Measurements from ENCODE around the gene AP3B1. TPM values are rescaled to one million over a fixed set of nuclear protein-coding genes. Genes with fewer than 3 reads are reported as not detected.

Gene AP3B1
- total and polyA plus RNA-seq, 2 experiments from 2014 or later, result 32.1 to 46.3 TPM

DNA sequence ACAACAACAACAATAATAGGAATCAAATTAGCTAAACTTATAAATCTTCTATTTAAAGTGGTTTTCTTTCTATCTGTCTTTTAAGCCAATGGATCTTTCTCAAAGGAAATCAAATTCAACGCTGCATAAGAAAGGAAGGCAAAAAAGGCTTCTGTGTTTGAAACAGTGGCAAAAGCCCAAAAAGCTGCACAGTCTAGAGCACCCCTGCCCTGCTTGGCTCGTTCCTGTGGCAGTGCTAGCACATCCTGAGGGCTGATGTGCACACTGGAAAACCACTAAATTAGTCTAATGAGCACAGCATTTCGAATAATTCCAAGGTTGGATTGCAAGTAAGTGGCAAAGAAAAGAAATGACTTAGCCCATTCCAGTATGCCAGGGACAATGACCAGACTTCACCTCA is 80.7 kb downstream of the AP3B1 start:
- no peak overlapping the region; the same call in 1 of the 2 replicates for H3K27ac Mint-ChIP-seq
- Histone ChIP-seq H2AFZ (no peak overlapping the region), H3K36me3 (ENCODE audit: insufficient read depth) (no peaks in the 10 kb centered on the region), H3K4me1 (ENCODE audit: insufficient read depth) (peaks cover 12% of the 10 kb centered on the region), H3K79me2 (replicated peaks; ENCODE audit: insufficient read depth) (no peaks in the 10 kb centered on the region), H3K27me3 (ENCODE audit: insufficient read depth) (no peaks in the 10 kb centered on the region), H3K4me2 (no peak overlapping the region), H3K27ac (ENCODE audit: low read depth) (no peak overlapping the region), H3F3A (replicated peaks; ENCODE audit: low read depth) (no peaks in the 10 kb centered on the region), H4K20me1 (replicated peaks; ENCODE audit: insufficient read depth) (no peaks in the 10 kb centered on the region), H3K9me2 (ENCODE audit: insufficient read depth) (no peaks in the 10 kb centered on the region), H3K4me3 (no peak overlapping the region)
- H3K4me1 Mint-ChIP-seq, result peaks cover 7% of the 10 kb centered on the region
- ATAC-seq (no peak), DNase-seq (ENCODE audit: low spot score) (no peak)
- H3K9me3 Mint-ChIP-seq, result no peaks in the 10 kb centered on the region
- no peaks in the 10 kb centered on the region for H3K27me3 Mint-ChIP-seq (ENCODE audit: insufficient read depth, low read depth, poor library complexity)
- no peak overlapping the region for H3K4me3 Mint-ChIP-seq
- H3K36me3 Mint-ChIP-seq (ENCODE audit: low read depth), result 0 out of 3 replicates have a peak, but pooled peaks cover 6% of the 10 kb centered on the region
- no peak for TF ChIP-seq JUNB (IDR thresholded peaks at IDR 0.05; ENCODE audit: unreplicated experiment)

DNA sequence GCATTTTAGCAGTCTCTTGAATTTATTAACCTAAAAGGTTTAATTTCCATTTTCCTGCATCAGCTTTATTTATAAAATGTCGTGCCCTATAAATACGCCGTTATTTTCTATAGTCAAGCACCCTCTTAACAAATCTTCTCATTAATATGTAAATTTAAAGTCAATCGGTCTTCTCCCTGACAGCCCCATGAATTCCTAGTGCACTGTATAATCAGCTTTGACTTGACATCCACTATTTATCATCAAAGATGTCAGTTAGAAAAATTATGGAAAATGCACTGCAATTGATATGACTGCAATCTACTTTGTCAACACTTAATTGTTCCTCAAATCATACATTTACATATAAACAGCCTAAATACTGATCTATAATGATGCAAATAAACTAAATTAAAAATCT is 83.4 kb downstream of the AP3B1 start:
- H3K4me3 ChIP-seq, result no peak overlapping the region
- H3K27ac ChIP-seq (ENCODE audit: low read depth), result no peak overlapping the region
- H3K79me2 ChIP-seq (replicated peaks; ENCODE audit: insufficient read depth), result no peaks in the 10 kb centered on the region
- no peaks in the 10 kb centered on the region; the same call in 1 of the 2 replicates for H3K9me2 ChIP-seq (ENCODE audit: insufficient read depth)
- DNase-seq (ENCODE audit: low spot score) (no peak), ATAC-seq (no peak)
- H3K9me3 Mint-ChIP-seq, result no peaks in the 10 kb centered on the region
- H3K4me1 Mint-ChIP-seq, result peaks cover 7% of the 10 kb centered on the region
- no peaks in the 10 kb centered on the region for H3K36me3 ChIP-seq (ENCODE audit: insufficient read depth)
- H3K27ac Mint-ChIP-seq, result no peak overlapping the region
- no peaks in the 10 kb centered on the region for H3K27me3 Mint-ChIP-seq (ENCODE audit: insufficient read depth, low read depth, poor library complexity)
- H3K27me3 ChIP-seq (ENCODE audit: insufficient read depth), result no peaks in the 10 kb centered on the region
- peaks cover 12% of the 10 kb centered on the region for H3K4me1 ChIP-seq (ENCODE audit: insufficient read depth)
- H4K20me1 ChIP-seq (replicated peaks; ENCODE audit: insufficient read depth), result no peaks in the 10 kb centered on the region
- peak overlapping the region; percentile 22 for H3K4me2 ChIP-seq
- H2AFZ ChIP-seq, result no peak overlapping the region
- peaks cover 16% of the 10 kb centered on the region for H3K36me3 Mint-ChIP-seq (ENCODE audit: low read depth)
- H3F3A ChIP-seq (replicated peaks; ENCODE audit: low read depth), result no peaks in the 10 kb centered on the region
- H3K4me3 Mint-ChIP-seq, result no peak overlapping the region
- TF ChIP-seq, protein P1, sequence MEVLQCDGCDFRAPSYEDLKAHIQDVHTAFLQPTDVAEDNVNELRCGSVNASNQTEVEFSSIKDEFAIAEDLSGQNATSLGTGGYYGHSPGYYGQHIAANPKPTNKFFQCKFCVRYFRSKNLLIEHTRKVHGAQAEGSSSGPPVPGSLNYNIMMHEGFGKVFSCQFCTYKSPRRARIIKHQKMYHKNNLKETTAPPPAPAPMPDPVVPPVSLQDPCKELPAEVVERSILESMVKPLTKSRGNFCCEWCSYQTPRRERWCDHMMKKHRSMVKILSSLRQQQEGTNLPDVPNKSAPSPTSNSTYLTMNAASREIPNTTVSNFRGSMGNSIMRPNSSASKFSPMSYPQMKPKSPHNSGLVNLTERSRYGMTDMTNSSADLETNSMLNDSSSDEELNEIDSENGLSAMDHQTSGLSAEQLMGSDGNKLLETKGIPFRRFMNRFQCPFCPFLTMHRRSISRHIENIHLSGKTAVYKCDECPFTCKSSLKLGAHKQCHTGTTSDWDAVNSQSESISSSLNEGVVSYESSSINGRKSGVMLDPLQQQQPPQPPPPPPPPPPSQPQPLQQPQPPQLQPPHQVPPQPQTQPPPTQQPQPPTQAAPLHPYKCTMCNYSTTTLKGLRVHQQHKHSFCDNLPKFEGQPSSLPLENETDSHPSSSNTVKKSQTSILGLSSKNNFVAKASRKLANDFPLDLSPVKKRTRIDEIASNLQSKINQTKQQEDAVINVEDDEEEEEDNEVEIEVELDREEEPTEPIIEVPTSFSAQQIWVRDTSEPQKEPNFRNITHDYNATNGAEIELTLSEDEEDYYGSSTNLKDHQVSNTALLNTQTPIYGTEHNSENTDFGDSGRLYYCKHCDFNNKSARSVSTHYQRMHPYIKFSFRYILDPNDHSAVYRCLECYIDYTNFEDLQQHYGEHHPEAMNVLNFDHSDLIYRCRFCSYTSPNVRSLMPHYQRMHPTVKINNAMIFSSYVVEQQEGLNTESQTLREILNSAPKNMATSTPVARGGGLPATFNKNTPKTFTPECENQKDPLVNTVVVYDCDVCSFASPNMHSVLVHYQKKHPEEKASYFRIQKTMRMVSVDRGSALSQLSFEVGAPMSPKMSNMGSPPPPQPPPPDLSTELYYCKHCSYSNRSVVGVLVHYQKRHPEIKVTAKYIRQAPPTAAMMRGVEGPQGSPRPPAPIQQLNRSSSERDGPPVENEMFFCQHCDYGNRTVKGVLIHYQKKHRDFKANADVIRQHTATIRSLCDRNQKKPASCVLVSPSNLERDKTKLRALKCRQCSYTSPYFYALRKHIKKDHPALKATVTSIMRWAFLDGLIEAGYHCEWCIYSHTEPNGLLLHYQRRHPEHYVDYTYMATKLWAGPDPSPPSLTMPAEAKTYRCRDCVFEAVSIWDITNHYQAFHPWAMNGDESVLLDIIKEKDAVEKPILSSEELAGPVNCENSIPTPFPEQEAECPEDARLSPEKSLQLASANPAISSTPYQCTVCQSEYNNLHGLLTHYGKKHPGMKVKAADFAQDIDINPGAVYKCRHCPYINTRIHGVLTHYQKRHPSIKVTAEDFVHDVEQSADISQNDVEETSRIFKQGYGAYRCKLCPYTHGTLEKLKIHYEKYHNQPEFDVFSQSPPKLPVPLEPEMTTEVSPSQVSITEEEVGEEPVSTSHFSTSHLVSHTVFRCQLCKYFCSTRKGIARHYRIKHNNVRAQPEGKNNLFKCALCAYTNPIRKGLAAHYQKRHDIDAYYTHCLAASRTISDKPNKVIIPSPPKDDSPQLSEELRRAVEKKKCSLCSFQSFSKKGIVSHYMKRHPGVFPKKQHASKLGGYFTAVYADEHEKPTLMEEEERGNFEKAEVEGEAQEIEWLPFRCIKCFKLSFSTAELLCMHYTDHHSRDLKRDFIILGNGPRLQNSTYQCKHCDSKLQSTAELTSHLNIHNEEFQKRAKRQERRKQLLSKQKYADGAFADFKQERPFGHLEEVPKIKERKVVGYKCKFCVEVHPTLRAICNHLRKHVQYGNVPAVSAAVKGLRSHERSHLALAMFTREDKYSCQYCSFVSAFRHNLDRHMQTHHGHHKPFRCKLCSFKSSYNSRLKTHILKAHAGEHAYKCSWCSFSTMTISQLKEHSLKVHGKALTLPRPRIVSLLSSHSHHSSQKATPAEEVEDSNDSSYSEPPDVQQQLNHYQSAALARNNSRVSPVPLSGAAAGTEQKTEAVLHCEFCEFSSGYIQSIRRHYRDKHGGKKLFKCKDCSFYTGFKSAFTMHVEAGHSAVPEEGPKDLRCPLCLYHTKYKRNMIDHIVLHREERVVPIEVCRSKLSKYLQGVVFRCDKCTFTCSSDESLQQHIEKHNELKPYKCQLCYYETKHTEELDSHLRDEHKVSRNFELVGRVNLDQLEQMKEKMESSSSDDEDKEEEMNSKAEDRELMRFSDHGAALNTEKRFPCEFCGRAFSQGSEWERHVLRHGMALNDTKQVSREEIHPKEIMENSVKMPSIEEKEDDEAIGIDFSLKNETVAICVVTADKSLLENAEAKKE (CRISPR knock-in tag; IDR thresholded peaks at IDR 0.05), result no peak
- TF ChIP-seq, protein P2, sequence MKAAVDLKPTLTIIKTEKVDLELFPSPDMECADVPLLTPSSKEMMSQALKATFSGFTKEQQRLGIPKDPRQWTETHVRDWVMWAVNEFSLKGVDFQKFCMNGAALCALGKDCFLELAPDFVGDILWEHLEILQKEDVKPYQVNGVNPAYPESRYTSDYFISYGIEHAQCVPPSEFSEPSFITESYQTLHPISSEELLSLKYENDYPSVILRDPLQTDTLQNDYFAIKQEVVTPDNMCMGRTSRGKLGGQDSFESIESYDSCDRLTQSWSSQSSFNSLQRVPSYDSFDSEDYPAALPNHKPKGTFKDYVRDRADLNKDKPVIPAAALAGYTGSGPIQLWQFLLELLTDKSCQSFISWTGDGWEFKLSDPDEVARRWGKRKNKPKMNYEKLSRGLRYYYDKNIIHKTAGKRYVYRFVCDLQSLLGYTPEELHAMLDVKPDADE (IDR thresholded peaks at IDR 0.05), result no peak
- TF ChIP-seq EZH2 (IDR thresholded peaks at IDR 0.05; ENCODE audit: low read depth, unreplicated experiment), result no peak
- no peak for TF ChIP-seq ZNF114 (CRISPR knock-in tag; IDR thresholded peaks at IDR 0.05)
- no peak for TF ChIP-seq POLR2AphosphoS5 (IDR thresholded peaks at IDR 0.05; ENCODE audit: low read depth)
- TF ChIP-seq, protein P3, sequence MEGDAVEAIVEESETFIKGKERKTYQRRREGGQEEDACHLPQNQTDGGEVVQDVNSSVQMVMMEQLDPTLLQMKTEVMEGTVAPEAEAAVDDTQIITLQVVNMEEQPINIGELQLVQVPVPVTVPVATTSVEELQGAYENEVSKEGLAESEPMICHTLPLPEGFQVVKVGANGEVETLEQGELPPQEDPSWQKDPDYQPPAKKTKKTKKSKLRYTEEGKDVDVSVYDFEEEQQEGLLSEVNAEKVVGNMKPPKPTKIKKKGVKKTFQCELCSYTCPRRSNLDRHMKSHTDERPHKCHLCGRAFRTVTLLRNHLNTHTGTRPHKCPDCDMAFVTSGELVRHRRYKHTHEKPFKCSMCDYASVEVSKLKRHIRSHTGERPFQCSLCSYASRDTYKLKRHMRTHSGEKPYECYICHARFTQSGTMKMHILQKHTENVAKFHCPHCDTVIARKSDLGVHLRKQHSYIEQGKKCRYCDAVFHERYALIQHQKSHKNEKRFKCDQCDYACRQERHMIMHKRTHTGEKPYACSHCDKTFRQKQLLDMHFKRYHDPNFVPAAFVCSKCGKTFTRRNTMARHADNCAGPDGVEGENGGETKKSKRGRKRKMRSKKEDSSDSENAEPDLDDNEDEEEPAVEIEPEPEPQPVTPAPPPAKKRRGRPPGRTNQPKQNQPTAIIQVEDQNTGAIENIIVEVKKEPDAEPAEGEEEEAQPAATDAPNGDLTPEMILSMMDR (conservative IDR thresholded peaks at IDR 0.05; ENCODE audit: low read depth in 2 of 2), result no peak
- no peak for TF ChIP-seq JUNB (IDR thresholded peaks at IDR 0.05; ENCODE audit: unreplicated experiment)
- TF ChIP-seq STAT1 (IDR thresholded peaks at IDR 0.05; ENCODE audit: unreplicated experiment), result no peak
- TF ChIP-seq, protein P4, sequence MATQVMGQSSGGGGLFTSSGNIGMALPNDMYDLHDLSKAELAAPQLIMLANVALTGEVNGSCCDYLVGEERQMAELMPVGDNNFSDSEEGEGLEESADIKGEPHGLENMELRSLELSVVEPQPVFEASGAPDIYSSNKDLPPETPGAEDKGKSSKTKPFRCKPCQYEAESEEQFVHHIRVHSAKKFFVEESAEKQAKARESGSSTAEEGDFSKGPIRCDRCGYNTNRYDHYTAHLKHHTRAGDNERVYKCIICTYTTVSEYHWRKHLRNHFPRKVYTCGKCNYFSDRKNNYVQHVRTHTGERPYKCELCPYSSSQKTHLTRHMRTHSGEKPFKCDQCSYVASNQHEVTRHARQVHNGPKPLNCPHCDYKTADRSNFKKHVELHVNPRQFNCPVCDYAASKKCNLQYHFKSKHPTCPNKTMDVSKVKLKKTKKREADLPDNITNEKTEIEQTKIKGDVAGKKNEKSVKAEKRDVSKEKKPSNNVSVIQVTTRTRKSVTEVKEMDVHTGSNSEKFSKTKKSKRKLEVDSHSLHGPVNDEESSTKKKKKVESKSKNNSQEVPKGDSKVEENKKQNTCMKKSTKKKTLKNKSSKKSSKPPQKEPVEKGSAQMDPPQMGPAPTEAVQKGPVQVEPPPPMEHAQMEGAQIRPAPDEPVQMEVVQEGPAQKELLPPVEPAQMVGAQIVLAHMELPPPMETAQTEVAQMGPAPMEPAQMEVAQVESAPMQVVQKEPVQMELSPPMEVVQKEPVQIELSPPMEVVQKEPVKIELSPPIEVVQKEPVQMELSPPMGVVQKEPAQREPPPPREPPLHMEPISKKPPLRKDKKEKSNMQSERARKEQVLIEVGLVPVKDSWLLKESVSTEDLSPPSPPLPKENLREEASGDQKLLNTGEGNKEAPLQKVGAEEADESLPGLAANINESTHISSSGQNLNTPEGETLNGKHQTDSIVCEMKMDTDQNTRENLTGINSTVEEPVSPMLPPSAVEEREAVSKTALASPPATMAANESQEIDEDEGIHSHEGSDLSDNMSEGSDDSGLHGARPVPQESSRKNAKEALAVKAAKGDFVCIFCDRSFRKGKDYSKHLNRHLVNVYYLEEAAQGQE (IDR thresholded peaks at IDR 0.05; ENCODE audit: unreplicated experiment), result no peak
- no peak for TF ChIP-seq CREB1 (CRISPR knock-in tag; IDR thresholded peaks at IDR 0.05; ENCODE audit: low read depth)

Measured in GM23338 (cell line).